Endothelial cell of hepatic sinusoid (primary cell): ENCODE data around the gene FAM149A.

Source experiments
- in situ Hi-C: cut with HindIII; loops from 2 replicates; pipeline ENCODE4 v1.10.0; 2017; ENCODE audit warnings: low sequenced_read_pairs

The FAM149A gene

DNA sequence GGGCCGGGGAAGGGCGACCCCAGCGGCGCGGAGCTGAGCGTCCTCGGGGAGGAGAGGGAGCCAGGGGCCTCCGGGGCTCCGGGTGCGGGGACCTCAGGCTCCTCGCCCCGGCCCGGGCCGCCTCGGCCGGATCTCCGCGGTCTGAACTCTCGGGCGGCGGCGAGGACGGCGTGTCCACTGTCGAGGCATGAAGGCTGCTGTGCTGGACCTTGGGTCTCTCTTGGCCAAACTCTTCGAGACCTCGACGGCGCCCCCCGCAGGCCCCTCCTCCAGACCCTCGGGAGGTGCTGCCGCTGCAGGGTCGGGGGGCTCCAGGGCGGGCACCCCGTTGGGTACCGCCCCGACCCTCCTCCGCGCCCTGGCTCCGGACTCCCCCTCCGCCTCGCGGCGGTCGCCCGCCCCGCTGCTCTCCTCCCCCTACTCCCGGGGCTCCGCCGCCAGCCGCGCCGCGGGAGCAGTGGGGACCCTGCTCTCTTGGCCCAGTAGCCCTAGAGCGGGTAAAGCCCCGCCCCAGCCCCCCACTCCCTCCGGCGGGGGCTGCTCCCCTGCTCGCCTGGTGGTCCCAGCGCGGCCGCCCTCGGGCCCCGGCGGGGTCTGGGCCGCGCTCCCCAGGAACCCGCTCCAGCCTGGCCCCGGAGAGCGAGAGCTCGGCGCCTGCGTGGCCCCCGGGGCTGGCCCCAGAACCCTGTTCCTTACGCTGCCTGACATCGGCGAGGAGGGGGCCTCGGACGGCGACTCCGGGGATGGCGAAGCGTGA, 564 bp downstream of the FAM149A start:
- in situ Hi-C loops, result no loop called here

DNA sequence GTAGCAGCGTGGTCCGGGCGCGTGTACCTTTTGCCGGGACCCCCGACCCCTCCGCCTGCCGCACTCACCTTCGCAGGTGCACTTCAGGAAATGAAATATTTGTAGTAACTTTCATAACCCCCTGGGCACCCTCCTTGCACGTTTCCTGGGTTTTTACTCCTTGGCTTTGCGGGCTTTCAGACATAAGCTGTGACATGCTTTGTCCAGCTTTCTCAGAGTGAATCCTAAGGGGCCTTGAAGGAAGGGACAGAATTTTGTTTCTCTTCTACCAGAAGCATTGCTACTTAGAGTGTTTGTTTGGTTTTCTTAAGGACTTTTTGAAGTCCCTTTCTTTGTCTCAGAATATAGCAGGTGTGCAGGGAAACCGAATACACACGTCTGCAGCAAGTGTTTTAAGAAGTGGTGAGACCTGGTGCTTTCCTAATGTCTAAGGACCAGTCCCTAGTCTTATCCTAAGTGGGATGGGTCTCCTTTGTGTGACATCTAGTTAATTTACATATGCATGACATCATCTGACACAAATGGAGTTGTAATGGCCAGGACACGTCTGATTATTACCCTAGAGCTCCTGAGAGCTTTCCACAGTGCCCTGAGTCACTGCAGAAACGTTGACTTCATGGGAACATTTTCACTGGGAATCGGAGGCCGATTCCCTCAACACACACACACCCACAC, 1.3 kb downstream of the FAM149A start:
- in situ Hi-C loops, result no loop called here

DNA sequence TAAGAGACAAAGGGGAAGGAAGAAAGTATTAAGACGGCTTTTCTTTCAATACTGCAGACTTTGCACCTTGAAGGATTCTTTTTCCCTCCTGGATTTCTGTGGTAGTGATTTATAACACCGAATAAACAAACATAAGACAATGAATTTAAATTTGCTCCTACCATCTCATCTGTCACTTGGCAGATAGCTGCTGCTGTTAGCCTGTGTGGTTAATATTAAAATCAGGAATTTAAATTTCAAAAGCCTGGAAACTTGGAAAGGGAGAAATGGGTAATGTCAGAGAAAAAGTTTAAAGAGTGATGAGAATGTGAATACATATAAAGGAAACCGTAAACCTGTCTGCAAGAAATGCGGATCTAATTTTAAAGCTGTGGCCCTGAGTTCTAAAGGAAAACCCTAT, 3.4 kb downstream of the FAM149A start:
- in situ Hi-C loops, result no loop called here

DNA sequence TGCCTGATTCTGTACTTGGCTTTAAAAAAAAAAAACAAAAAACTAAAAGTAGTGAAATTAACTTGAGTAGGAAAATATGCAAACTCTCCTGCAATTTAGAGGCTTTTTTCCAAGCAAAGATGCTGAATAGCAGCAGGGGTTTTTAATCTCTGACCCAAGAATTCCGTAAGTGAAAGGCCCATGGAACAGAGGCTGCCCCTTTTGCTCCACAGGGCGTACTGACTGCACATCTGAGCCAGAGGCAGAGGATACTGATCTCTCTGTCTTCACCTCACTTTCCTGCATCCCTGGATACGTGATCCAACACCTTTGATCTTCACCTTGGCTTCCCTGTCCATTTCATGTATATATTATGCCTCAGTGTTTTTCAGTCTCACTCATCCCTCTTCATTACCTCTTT, 3.9 kb downstream of the FAM149A start:
- in situ Hi-C loops, result no loop called here

DNA sequence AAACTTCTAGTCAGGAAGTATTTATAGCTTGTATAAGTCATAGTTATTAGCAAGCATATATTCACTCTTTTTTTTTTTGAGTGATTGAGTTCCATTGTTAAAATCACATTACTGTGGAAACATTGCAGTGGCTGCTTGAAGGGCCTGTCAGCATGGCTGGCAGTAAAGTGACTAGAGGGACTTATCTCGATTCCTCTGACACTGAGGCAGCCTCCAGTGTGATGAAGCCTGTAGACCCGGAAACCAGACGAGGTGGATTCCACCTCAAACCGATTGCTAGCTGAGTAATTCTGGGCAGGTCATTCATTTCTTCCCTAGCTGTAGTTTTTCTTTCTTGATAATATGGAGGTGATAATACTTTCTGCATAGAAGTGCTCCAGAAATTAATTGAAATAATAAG, 4.7 kb downstream of the FAM149A start:
- in situ Hi-C loops, result no loop called here

DNA sequence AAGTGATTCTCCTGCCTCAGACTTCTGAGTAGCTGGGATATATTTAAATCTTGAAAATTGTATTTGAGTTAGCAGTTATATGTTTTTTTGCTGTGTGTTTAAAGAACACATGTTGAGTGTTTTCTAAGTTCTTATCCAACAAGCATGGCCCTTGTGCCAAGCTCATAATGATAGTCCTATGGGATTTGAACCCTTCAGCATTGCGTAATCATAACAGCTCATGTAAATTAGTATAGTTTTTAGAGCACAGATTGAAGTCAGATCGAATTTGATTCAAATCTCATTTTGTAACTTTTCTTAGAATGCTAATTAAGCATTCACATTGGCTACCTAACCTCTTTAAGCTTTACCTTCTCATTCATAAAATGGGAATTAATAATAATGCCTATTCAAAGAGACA, 12.2 kb downstream of the FAM149A start:
- in situ Hi-C loops, result no loop called here

DNA sequence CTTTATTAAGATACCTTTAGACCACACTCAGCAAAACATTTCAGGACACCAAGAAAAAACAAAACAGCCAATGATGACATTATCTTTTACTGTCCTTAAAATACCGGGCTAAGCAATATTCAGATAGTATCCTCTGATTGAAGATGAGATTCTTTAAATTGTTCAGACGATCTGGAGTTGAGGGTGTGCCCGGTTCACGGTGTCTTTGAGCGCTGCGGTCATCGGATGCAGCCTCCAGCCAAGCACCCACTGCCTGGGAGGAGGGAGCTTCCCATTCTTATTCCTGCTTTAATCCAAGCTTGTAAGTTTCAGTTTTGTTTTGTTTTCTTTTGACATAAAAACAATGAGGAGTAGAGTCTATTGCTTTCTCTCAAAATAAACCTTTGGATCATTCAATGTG, 14.1 kb downstream of the FAM149A start:
- in situ Hi-C loops, result no loop called here

DNA sequence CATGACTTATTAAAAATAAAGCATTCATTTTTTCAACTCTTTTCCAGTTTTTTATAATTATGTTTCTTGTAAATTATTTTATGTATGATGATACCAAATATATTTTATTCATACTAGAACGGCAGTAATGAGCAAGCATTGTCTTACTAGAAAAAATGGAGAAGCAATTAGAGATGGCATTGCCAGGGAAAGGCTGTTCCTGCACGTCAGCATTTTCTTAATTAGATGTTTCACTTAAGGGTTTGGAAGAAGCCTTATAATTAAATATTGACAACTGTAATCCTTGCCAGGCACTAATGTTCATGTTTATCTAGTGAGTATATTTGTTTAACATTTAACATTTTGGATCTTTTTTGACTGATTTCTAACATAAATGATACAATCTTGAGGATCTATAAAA, 16.6 kb downstream of the FAM149A start:
- in situ Hi-C loops, result no loop called here

DNA sequence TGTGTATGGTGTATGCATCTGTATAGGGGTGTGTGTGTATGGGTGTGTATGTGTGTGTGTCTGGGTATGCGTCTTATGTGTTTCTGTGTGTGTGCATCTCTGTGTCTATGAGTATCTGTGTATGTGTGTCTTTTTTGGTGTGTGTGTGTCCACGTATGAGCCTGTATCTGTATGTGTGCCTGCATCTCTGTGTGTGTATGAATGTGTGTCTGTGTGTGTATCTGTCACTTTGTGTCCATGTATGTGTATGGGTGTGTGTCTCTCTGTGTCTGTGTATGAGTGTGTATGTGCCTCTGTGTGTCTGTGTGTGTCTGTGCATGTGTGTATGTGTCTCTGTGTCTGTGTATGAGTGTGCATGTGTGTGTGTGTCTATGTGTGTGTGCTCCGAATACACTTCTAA, 24.3 kb downstream of the FAM149A start:
- in situ Hi-C loops, result no loop called here

DNA sequence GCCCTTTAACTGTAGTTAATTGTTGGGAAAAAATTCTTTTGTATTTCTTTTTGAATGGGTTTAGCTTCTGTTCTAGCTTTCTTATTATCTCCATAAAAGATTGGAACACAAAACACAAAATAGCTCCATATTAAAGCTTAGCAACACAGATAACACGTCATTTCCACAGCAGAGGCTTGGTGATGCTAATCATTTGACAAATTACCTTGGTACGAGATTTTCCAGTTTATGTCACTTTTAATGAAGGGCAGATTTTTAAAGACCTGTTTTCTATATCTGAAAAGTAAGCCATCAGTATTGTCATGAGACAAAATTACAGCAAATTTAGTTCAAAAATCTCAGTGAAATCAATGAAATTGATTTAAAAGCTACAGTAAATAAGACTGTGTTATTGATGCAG, 27.4 kb downstream of the FAM149A start:
- in situ Hi-C loops, result no loop called here

DNA sequence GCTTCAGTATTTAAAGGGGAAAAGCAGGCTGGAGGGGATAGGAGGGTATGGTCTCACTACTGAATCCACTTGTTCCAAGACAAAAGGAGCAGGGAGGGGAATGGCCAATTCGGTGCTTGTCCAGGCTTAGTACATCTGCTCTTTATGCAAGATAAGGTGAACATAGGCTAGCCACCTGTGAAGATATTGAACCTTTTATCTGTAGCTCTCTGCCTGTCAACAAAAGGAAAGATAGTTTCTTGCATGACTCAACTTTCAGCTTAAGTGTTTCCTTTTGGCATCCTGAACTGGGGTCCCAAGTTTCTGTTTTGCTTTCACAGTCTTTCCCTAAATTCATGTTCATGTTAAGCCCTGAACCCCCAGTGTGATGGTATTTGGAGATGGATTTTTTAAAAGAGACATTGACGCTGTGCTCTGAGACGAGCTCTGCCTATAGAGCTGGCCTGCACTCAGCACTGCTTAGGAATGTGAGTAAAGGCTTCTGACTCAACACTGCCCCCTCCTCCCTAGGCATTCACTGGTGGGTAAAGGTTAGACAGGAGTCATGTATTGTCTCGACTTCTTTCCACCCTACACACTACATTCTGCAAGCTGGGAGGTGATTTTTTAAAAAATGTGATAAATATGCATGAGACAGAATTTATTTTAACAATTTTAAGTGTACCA, 28.2 kb downstream of the FAM149A start:
- in situ Hi-C loops, result no loop called here

DNA sequence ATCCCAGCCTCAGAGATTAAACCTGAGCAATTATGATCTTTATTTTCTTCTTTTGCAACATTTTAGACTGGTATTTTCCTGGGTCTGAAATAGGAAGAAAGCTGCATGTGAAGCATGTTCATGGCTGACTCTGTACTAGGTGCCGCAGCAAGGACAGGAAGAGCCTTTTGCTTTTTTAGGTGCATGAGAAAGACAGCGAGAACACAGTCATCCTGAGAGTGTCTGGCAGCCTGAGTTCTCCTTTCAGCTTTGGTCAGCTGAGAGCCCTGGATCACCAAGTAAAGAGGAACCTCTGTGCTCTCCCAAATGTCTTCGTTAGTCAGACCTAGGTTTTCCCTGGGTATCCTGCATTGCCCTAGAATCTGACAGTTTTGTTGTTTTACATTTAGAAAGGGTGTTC, 29.8 kb downstream of the FAM149A start:
- in situ Hi-C loops, result no loop called here

DNA sequence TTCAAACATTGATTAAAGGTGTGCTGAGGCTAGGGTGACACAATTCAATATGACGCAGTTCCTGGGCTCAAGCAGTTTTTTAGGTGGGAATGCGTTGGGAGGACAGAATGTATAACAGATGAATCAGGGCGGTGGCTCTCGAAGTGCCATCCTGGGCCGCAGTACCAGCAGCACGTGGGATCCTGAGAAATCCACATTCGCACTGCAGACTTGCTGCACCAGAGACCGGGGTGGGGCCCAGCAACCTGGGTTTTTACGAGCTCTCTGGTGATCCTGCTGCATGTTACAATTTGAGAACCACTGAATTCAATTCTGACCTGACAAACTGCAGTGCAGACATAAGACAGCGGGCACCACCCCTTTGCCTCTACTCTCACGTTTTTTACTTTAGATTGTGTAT, 30.4 kb downstream of the FAM149A start:
- in situ Hi-C loops, result no loop called here

DNA sequence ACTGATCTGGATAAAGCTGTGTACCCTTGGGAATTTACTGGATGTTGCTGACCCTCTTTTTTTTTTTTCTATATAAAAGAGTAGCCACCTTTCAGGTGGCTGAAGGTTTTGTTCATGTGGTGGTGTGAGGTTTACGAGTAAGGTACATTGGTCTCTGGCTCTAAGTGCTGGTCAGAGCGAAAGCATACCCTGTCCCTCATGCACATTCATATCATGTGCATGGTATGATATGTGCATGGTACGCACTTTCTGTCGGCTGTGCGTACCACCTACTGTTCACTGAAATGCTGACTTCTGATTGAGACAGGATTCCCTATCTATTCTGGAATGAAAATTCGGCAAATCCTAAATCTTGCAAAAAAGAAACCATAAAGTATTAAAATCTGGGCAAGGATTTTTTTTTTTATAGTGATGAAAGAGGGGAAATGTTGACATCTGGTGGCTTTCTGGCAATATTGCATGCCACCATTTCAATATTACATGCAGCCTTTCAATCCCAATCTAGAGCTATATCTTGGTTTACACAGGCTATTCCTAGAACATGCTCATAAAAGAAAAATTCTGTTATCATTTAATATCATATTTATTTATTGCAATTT, 32.8 kb downstream of the FAM149A start:
- in situ Hi-C loops, result no loop called here

DNA sequence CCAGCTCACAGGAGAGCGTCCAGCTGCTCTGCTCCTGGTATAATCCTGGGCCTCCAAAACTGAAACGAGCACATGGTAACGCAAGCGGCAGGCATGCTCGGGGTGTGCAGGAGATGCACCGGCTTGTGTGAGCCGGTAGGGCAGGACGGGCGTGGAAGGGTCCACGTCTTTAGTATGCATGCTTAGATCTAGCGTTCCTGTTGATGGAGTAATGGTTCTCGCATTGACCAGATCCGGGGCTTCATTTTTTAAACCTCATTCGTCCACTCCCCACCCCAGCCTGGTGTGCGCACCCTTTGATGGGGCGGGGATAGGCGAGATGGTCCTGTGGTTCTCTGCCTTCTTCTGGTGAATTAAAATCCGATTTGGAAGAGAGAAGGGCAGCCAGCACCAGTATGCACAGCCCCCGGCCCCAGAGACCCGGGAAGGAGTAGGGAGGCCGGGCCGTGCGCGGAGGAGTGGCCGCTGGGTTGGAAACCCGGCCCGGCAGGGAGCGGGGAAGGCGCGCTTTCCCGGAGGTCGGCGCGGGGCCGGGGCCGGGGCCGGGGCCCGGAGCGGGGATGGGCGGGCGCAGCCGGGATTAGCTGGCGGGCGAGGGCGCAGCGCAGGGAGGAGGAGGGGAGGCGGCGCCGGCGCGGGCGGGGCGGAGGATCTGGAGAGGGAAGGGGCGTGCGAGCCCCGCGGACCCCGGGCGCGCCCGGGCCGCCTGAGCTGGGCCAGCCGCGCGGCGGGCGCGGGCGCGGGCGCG, 39.9 kb downstream of the FAM149A start:
- in situ Hi-C loops, result no loop called here

DNA sequence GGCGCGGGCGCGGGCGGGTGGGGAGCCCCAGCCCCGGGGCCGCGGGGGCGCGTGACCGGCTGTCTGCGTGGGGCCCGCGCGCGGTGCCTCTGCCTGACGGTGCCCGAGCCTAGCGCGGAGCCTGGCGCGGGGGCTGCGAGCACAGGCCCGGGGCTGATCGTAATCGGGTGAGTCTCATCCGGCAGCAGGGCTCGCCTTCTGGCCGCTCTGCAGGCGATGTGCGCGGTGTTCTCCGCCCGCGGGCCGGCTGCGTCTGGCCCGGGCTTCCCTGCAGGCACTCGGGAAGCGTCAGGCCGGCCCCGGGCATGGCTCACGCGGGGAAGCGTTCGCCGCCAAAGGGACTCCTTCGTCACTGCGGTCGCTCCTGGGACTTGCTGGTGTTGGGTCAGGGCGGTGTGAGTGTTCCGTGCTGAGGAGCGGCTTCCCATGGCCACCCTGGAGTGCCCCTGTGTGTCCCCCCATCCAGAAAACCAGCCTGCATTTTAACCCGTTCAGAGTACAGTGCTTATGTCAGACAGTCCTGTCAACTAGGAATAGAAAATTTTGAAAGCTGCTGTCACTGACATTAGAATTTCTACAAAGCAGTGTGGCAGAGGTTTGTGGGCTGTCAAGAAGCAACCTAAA, 40.6 kb downstream of the FAM149A start:
- in situ Hi-C loops, result no loop called here

DNA sequence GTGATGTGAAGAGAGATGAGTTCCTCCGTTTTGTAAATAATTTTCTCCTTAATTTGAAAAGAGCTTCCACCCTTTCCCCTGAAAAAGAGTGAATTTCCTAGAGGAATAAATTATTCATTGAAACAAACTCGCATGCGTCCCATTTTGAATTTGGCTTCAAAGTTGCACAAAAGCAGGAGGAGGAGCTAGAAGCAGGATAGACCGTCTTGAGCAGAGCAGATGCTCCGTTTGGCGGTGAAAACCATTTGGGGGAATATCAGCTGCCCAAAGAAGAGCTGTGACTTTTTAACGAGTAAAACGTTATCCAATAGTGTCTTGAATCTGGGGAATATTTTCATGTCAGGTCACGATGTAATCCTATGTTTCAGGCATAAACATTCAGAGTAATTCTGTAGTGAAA, 42.0 kb downstream of the FAM149A start:
- in situ Hi-C loops, result no loop called here

DNA sequence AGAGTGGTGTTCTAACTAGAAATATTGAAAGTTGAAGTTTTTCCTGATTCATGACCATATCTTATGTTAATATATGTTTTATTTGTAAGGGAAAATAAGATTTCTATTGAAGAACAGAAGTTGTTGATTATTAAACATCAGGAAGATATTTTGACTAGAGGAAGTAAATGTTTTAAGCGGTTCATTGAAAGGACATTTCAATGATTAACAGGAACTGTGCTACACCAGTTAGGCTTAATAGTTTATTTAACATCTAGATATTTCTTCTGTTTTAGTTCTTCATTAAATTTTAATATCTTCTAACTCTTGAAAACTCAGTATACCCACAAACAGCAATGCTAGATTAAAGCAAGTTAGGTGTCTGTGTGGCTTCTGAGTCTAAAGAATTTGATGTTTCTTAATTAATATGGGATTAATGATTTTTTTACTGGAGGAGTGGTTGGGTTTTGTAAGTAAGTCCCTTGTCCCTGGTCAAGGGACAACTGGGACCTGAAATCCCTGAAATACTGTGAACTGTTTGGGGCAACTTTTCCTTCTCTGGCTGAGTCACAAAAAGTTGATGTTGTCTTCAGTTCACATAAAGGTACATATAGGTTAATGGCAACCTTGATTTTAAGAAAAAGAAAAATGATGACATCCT, 44.0 kb downstream of the FAM149A start:
- in situ Hi-C loops, result no loop called here

DNA sequence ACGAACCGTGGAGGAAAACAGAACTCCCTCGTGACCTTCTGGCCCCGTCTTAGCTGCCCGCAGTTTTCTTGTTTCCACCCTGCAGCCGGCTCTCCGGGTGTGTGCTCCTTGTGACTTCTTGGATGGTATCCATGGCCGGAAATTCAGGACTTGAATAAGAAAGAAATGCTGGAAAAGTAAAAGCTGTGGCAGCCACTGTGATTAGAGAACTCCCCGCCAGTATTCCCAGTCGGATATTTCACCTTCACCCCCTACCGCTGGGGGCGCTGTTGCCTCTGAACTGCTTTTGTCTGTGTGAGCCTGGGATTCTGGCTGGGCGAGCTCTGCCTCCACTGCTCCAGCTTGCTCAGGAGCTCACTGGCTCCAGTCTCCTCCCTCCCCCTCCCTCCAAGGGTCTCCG, 45.4 kb downstream of the FAM149A start:
- in situ Hi-C loops, result no loop called here

DNA sequence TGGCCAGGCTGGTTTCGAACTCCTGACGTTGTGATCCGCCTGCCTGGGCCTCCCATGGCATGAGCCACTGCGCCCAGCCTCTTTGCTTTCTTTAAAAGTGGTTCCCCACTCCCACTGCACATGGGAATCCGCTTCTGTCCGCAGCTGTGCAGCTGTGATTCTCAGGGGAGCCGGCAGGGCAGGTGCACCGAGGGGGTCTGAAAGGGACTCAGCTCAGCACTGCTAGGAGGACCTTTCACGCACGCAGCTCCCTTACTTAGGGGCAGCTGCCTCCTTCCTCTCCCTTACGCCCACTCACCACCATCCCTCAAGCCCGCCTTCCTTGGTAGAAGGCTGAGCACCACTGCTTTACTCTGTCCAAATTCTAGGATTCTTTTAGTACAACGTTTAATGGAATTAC, 46.4 kb downstream of the FAM149A start:
- in situ Hi-C loops, result no loop called here
